ENCODE data around the gene GRIN2A. TPM values are rescaled to one million over a fixed set of nuclear protein-coding genes. Genes with fewer than 3 reads are reported as not detected.

The GRIN2A gene
- total RNA-seq, 1 donor from 2014 or later: under 0.01 TPM

DNA sequence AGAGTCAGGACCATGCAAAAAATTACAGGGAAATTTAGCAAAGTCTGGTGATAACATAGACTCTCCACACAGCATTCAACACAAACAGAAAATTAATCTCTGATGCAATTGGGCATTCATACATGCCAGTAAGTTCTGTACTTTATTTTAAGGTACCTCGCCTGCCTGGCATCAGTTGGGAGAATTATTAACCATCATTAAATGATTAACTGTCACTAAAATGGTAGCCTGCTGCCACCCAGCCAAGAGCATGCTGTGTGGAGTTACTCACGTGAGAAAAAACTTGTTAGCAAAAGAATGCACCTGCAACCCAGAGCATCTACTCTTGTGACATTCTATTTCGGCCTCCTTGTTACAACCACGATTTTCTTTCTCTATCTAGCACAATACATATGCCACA, 117.2 kb downstream of the GRIN2A start:
- DNase-seq (ENCODE audit: low read depth): no peak
- TF ChIP-seq, protein P1, sequence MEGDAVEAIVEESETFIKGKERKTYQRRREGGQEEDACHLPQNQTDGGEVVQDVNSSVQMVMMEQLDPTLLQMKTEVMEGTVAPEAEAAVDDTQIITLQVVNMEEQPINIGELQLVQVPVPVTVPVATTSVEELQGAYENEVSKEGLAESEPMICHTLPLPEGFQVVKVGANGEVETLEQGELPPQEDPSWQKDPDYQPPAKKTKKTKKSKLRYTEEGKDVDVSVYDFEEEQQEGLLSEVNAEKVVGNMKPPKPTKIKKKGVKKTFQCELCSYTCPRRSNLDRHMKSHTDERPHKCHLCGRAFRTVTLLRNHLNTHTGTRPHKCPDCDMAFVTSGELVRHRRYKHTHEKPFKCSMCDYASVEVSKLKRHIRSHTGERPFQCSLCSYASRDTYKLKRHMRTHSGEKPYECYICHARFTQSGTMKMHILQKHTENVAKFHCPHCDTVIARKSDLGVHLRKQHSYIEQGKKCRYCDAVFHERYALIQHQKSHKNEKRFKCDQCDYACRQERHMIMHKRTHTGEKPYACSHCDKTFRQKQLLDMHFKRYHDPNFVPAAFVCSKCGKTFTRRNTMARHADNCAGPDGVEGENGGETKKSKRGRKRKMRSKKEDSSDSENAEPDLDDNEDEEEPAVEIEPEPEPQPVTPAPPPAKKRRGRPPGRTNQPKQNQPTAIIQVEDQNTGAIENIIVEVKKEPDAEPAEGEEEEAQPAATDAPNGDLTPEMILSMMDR (IDR thresholded peaks at IDR 0.05; ENCODE audit: insufficient read depth, low read length, poor library complexity, severe bottlenecking): no peak
- Histone ChIP-seq H3K27me3 (ENCODE audit: control insufficient read depth, insufficient read depth, low read length) (no peaks in the 10 kb centered on the region), H3K4me3 (ENCODE audit: low read depth, low read length) (no peak overlapping the region), H3K36me3 (ENCODE audit: control insufficient read depth, insufficient read depth, low read length) (no peaks in the 10 kb centered on the region)

DNA sequence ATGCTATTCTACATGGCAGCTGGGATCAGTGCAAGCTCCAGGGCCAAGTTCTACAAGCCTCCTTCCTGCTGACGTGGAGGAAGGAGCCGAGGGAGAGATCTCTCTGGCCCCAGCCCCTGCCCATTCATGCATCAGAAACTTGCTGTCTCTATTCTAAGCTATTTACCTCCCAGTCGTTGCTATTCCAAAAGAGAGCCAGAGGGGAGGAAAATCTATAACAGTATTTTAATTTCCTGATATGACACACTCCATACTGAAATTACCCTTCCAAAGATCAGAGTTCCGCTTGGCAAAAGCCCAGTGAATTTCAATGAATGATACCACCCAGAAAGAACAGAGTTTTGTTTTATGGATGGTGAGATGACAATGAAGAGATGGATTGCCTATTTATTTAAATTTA, 133.4 kb downstream of the GRIN2A start:
- Histone ChIP-seq H3K4me3 (ENCODE audit: low read depth, low read length) (no peak overlapping the region), H3K27me3 (ENCODE audit: control insufficient read depth, insufficient read depth, low read length) (no peaks in the 10 kb centered on the region), H3K36me3 (ENCODE audit: control insufficient read depth, insufficient read depth, low read length) (no peaks in the 10 kb centered on the region)
- DNase-seq (ENCODE audit: low read depth): no peak
- TF ChIP-seq, protein P1 (IDR thresholded peaks at IDR 0.05; ENCODE audit: insufficient read depth, low read length, poor library complexity, severe bottlenecking): no peak

DNA sequence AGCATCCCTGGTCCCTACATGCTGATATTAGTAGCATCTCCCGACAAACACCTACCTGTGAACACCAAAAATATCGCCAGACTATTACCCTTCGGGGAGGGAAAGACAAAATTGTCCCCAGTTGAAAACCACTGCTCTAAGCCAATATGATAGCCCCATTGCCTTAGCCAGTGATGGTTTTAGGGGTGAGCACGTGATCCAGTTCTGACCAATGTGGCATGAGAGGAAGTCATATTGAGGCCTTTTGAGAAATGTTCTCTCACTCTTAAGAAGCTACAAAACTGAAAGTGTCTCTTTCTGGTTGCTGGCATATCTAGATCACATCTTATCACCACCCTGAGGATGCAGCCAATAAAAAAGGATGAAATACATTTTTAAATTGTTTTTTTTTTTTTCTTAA, 136.3 kb downstream of the GRIN2A start:
- DNase-seq (ENCODE audit: low read depth): no peak
- Histone ChIP-seq H3K4me3 (ENCODE audit: low read depth, low read length) (no peak overlapping the region), H3K27me3 (ENCODE audit: control insufficient read depth, insufficient read depth, low read length) (no peaks in the 10 kb centered on the region), H3K36me3 (ENCODE audit: control insufficient read depth, insufficient read depth, low read length) (no peaks in the 10 kb centered on the region)
- TF ChIP-seq, protein P1 (IDR thresholded peaks at IDR 0.05; ENCODE audit: insufficient read depth, low read length, poor library complexity, severe bottlenecking): no peak

DNA sequence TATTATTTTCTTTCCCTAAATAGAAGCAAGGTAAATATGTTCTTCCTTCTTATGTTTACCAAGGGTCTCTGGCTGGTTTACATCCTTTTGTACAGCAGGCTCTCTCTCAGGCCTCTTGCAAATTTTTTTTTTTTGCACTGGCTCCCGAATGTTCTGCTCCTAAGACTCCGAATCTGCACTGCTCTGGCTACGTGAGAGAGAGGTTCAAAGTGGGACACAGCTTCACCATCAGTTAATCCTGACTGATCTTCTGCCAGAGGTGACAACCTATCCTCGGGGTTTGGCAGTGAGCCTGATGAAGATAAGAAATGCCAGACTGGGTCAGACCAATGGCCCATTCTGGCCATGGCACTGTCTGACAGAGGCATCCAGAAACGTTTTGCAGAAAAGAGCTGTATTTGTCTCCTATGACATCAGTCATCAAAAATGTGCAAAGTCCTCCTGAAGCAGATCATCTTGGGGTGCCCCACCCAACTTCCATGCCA, 136.9 kb downstream of the GRIN2A start:
- Histone ChIP-seq H3K36me3 (ENCODE audit: control insufficient read depth, insufficient read depth, low read length) (no peaks in the 10 kb centered on the region), H3K4me3 (ENCODE audit: low read depth, low read length) (no peak overlapping the region), H3K27me3 (ENCODE audit: control insufficient read depth, insufficient read depth, low read length) (peaks cover 4% of the 10 kb centered on the region)
- TF ChIP-seq, protein P1 (IDR thresholded peaks at IDR 0.05; ENCODE audit: insufficient read depth, low read length, poor library complexity, severe bottlenecking): no peak
- no peak for DNase-seq (ENCODE audit: low read depth)

DNA sequence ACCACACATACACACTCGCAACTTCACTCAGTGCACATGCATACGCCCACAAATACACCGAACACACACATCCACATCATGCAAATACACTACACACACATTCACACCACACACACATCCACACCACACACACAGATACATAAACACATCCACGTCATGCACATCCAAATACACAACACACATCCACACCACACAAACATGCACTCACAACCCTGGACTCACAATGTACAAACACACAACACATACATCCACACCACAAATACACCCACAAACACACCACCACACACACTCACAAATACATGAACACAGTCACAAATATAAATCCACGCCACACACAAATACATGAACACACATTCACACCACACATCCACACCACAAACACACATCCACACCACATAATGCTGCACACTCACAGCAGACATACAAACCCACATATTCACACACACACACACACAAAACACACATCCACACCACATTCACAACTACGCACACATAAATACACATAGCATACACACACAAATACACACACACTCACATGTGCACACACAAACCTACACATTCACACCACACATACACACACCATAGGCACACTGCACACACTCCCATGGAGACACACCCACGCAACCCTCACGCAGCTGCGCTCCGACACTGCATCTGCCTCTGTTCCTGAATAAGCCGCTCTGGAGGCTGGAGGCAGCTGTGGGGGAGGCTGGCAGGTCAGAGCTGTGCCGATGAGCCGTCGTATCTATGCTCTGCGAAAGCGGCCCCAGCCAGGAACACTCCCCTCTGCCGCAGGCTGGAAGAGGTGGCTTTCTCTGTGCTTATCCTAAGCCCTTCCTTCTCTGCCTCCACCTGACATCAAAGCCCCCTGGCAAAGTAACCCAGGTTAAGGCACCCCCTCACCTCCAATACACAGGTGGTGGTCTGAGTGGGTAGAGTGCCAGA, 141.8 kb downstream of the GRIN2A start:
- Histone ChIP-seq H3K36me3 (ENCODE audit: control insufficient read depth, insufficient read depth, low read length) (no peaks in the 10 kb centered on the region), H3K27me3 (ENCODE audit: control insufficient read depth, insufficient read depth, low read length) (peaks cover 16% of the 10 kb centered on the region), H3K4me3 (ENCODE audit: low read depth, low read length) (no peak overlapping the region)
- TF ChIP-seq, protein P1 (IDR thresholded peaks at IDR 0.05; ENCODE audit: insufficient read depth, low read length, poor library complexity, severe bottlenecking): no peak
- no peak for DNase-seq (ENCODE audit: low read depth)
